CD4-positive, alpha-beta T cell (primary cell): ENCODE data around the gene COL23A1. TPM values are rescaled to one million over a fixed set of nuclear protein-coding genes. Genes with fewer than 3 reads are reported as not detected.

ENCODE experiments used
- ATAC-seq: fragments of 200-7000 bp; cut with Tn5 transposase; one replicate; pipeline ENCODE4 v1.10.0; 2022; ENCODE audit warnings: mild to moderate bottlenecking; ENCODE audit not compliant: poor library complexity
- CTCF ChIA-PET: fragments of 350-600 bp; sonication (Branson Sonifier 250); formaldehyde crosslinking; loops from one replicate; lab custom pipeline; 2021; ENCODE audit warnings: antibody characterized with exemption, inconsistent platforms; lab: Charles Lee
- POLR2A ChIA-PET: fragments of 350-600 bp; sonication (Branson Sonifier 250); formaldehyde crosslinking; loops from one replicate; lab custom pipeline; 2021; ENCODE audit warnings: antibody characterized with exemption, inconsistent platforms; lab: Charles Lee
- DNase-seq, 14 experiments: peaks; one replicate each; pipeline ENCODE4 v3.0.0-alpha.2; 2013 to 2020; ENCODE audit warnings: mixed read lengths in 2 of 14
- H3K27ac ChIP-seq, 2 donors: one replicate each; pipeline versions ENCODE4 v1.5.1 to v1.7.0; 2013; ENCODE audit warnings: low read length in 2 of 2, low read depth in 1 of 2, mild to moderate bottlenecking in 1 of 2
- H3K27me3 ChIP-seq, 2 experiments: 1 replicate in 1 of 2; 2 replicates in 1 of 2; pipeline versions ENCODE4 v1.6.1 to v1.7.0; 2013; ENCODE audit warnings: low read length in 2 of 2, control low read depth in 1 of 2, mild to moderate bottlenecking in 1 of 2, moderate library complexity in 1 of 2; ENCODE audit not compliant: insufficient read depth in 2 of 2, control insufficient read depth in 1 of 2
- H3K36me3 ChIP-seq: one replicate; pipeline ENCODE4 v1.6.1; 2013; ENCODE audit warnings: low read length, control low read depth; ENCODE audit not compliant: insufficient read depth
- H3K4me1 ChIP-seq: one replicate; pipeline ENCODE4 v1.6.1; 2013; ENCODE audit warnings: low read length, control low read depth; ENCODE audit not compliant: insufficient read depth
- H3K4me3 ChIP-seq: one replicate; pipeline ENCODE4 v1.5.1; 2013; ENCODE audit warnings: mild to moderate bottlenecking, low read length, moderate library complexity
- H3K9me3 ChIP-seq, 2 experiments: 1 replicate in 1 of 2; 2 replicates in 1 of 2; pipeline versions ENCODE4 v1.6.1 to v1.7.0; 2013; ENCODE audit warnings: low read length in 2 of 2, mild to moderate bottlenecking in 2 of 2, control low read depth in 1 of 2, moderate library complexity in 1 of 2; ENCODE audit not compliant: control insufficient read depth in 1 of 2, insufficient read depth in 1 of 2
- H3K27ac Mint-ChIP-seq: one replicate; pipeline ENCODE4 v1.8.0; 2020; ENCODE audit warnings: mixed read lengths
- H3K27me3 Mint-ChIP-seq: one replicate; pipeline ENCODE4 v1.8.0; 2021; ENCODE audit warnings: mixed read lengths
- H3K36me3 Mint-ChIP-seq: one replicate; pipeline ENCODE4 v1.8.0; 2021; ENCODE audit warnings: low read depth, mixed read lengths
- H3K4me1 Mint-ChIP-seq: one replicate; pipeline ENCODE4 v1.8.0; 2021; ENCODE audit warnings: low read depth, mixed read lengths
- H3K4me3 Mint-ChIP-seq: one replicate; pipeline ENCODE4 v1.8.0; 2020; ENCODE audit warnings: mild to moderate bottlenecking, mixed read lengths
- H3K9me3 Mint-ChIP-seq: one replicate; pipeline ENCODE4 v1.8.0; 2020; ENCODE audit warnings: mixed read lengths
- CTCF ChIP-seq: fragments of 200-600 bp; IDR thresholded peaks from one replicate; pipeline ENCODE4 v1.8.0; 2022; ENCODE audit warnings: antibody characterized with exemption, mild to moderate bottlenecking
- intact Hi-C, 2 experiments: fragments of 100-400 bp; cut with DNase I in 1 of 2; cut with micrococcal nuclease in 1 of 2; formaldehyde crosslinking; loops; one replicate each; pipeline versions ENCODE4 v1.15.1 to v1.9.0; 2023 to 2025; cut with DNase I, micrococcal nuclease
- total RNA-seq, 174 experiments: library from RNA in 2 of 174; stranded (reverse) in 2 of 174; gene quantifications; one replicate each; pipeline ENCODE4 v1.2.3 and lab custom pipeline; 2021 to 2026

COL23A1 gene
- total RNA-seq, 2 experiments from 2014 or later, result not detected

GRCh38 chr5:178244576-178244975 lies 345.6 kb downstream of the COL23A1 start:
- CTCF ChIA-PET, result no interaction called here

GRCh38 chr5:178242416-178242815 lies 347.8 kb downstream of the COL23A1 start:
- ATAC-seq (no peak), DNase-seq (no peak)
- H3K27ac Mint-ChIP-seq, result peak overlapping the region; percentile 34
- Histone ChIP-seq H3K27me3 (no peaks in the 10 kb centered on the region), H3K9me3 (no peaks in the 10 kb centered on the region), H3K4me3 (no peak overlapping the region), H3K4me1 (peaks cover 43% of the 10 kb centered on the region), H3K27ac (no peak overlapping the region), H3K36me3 (no peaks in the 10 kb centered on the region)
- H3K27me3 Mint-ChIP-seq, result no peaks in the 10 kb centered on the region
- H3K36me3 Mint-ChIP-seq, result no peaks in the 10 kb centered on the region
- intact Hi-C loops, result no loop called here
- ChIA-PET POLR2A (no interaction called here), CTCF (no interaction called here)
- no peaks in the 10 kb centered on the region for H3K9me3 Mint-ChIP-seq
- peak overlapping the region; percentile 23 for H3K4me3 Mint-ChIP-seq
- H3K4me1 Mint-ChIP-seq, result peaks cover 30% of the 10 kb centered on the region
- no peak for TF ChIP-seq CTCF

More at GRCh38 chr5:178244576-178244975, 345.6 kb downstream of the COL23A1 start:
- H3K4me3 Mint-ChIP-seq, result no peak overlapping the region
- POLR2A ChIA-PET, result no interaction called here
- no peaks in the 10 kb centered on the region for H3K27me3 Mint-ChIP-seq
- no peak overlapping the region for H3K4me3 ChIP-seq
- H3K9me3 ChIP-seq, result no peaks in the 10 kb centered on the region
- H3K9me3 Mint-ChIP-seq, result no peaks in the 10 kb centered on the region
- no peaks in the 10 kb centered on the region for H3K27me3 ChIP-seq
- ATAC-seq, result no peak
- no peak overlapping the region for H3K27ac Mint-ChIP-seq
- DNase-seq, result no peak
- intact Hi-C loops, result no loop called here
- H3K4me1 ChIP-seq, result peaks cover 45% of the 10 kb centered on the region
- peaks cover 19% of the 10 kb centered on the region for H3K4me1 Mint-ChIP-seq
- no peak overlapping the region for H3K27ac ChIP-seq
- no peak for TF ChIP-seq CTCF
- no peaks in the 10 kb centered on the region for H3K36me3 Mint-ChIP-seq
- H3K36me3 ChIP-seq, result no peaks in the 10 kb centered on the region

GRCh38 chr5:178241688-178242231 lies 348.4 kb downstream of the COL23A1 start:
- Histone ChIP-seq H3K27me3 (no peaks in the 10 kb centered on the region), H3K9me3 (no peaks in the 10 kb centered on the region), H3K4me3 (no peak overlapping the region), H3K36me3 (no peaks in the 10 kb centered on the region), H3K4me1 (peaks cover 48% of the 10 kb centered on the region), H3K27ac (no peak overlapping the region)
- intact Hi-C loops, result no loop called here
- no peak for ATAC-seq
- TF ChIP-seq CTCF, result no peak
- CTCF ChIA-PET, result no interaction called here
- Mint-ChIP-seq H3K36me3 (no peaks in the 10 kb centered on the region), H3K27ac (peak overlapping the region; percentile 34), H3K4me1 (peaks cover 30% of the 10 kb centered on the region), H3K4me3 (no peak overlapping the region), H3K27me3 (no peaks in the 10 kb centered on the region), H3K9me3 (no peaks in the 10 kb centered on the region)
- POLR2A ChIA-PET, result interaction anchor here (1.4 kb wide), 1 partner anchor 9 kb away, joined by 5 read pairs; the partner anchor contains the start of gene PHYKPL
- DNase-seq, result peak in 1 of 14 experiments; percentile 42
